DOHH2 (cell line): ENCODE measurements around the gene THBS2.

Experiments
- H3F3A ChIP-seq: fragments of 200-600 bp; sonication (generic), shearing (Covaris generic); 2 replicates; pipeline ENCODE4 v1.6.0; 2016; ENCODE audit warnings: antibody characterized with exemption, mild to moderate bottlenecking; ENCODE audit not compliant: control insufficient read depth, insufficient read depth
- H3K27ac ChIP-seq: fragments of 200-600 bp; sonication (generic); 2 replicates; pipeline ENCODE4 v1.5.1; 2014; ENCODE audit warnings: low read depth, mild to moderate bottlenecking, low read length, moderate library complexity
- H3K27me3 ChIP-seq: fragments of 200-600 bp; sonication (generic); 2 replicates; pipeline ENCODE4 v1.6.1; 2014; ENCODE audit warnings: mild to moderate bottlenecking, low read length, mixed read lengths; ENCODE audit not compliant: control insufficient read depth
- H3K36me3 ChIP-seq: fragments of 200-600 bp; sonication (generic); 2 replicates; pipeline ENCODE4 v1.6.1; 2014; ENCODE audit warnings: mild to moderate bottlenecking, low read length, moderate library complexity, mixed read lengths; ENCODE audit not compliant: control insufficient read depth
- H3K4me1 ChIP-seq: fragments of 200-600 bp; sonication (generic); 2 replicates; pipeline ENCODE4 v1.6.1; 2014; ENCODE audit warnings: mild to moderate bottlenecking, low read length, mixed read lengths; ENCODE audit not compliant: control insufficient read depth
- H3K4me2 ChIP-seq: fragments of 200-600 bp; sonication (generic); 2 replicates; pipeline ENCODE4 v1.6.0; 2014; ENCODE audit warnings: mild to moderate bottlenecking, low read length, moderate library complexity
- H3K4me3 ChIP-seq: fragments of 200-600 bp; sonication (generic); 2 replicates; pipeline ENCODE4 v1.5.1; 2014; ENCODE audit warnings: mild to moderate bottlenecking, low read length, mixed read lengths
- H3K79me2 ChIP-seq: fragments of 200-600 bp; sonication (generic); 2 replicates; pipeline ENCODE4 v1.6.1; 2014; ENCODE audit warnings: mild to moderate bottlenecking, low read length, mixed read lengths; ENCODE audit not compliant: control insufficient read depth
- H3K9me2 ChIP-seq: fragments of 200-600 bp; sonication (generic); replicated peaks from 2 replicates; pipeline ENCODE4 v1.6.1; 2014; ENCODE audit warnings: mild to moderate bottlenecking, low read length, mixed read lengths; ENCODE audit not compliant: control insufficient read depth
- H3K9me3 ChIP-seq: fragments of 200-600 bp; sonication (generic); 2 replicates; pipeline ENCODE4 v1.6.1; 2014; ENCODE audit warnings: antibody characterized with exemption, low read length, mixed read lengths; ENCODE audit not compliant: control insufficient read depth, insufficient read depth
- H4K20me1 ChIP-seq: fragments of 200-600 bp; sonication (generic); 2 replicates; pipeline ENCODE4 v1.6.0; 2014; ENCODE audit warnings: low read depth, mild to moderate bottlenecking, antibody characterized with exemption, low read length, moderate library complexity; ENCODE audit not compliant: control insufficient read depth, insufficient read depth
- EZH2phosphoT487 ChIP-seq: fragments of 200-600 bp; sonication (generic); IDR thresholded peaks from 2 replicates; pipeline ENCODE4 v1.6.1; 2017; ENCODE audit warnings: borderline replicate concordance, mild to moderate bottlenecking, antibody characterized with exemption, low read length, moderate library complexity, mixed read lengths
- TF ChIP-seq, protein P1 (sequence below): fragments of 200-600 bp; sonication (generic); IDR thresholded peaks from one replicate; pipeline ENCODE4 v1.5.1; 2014; ENCODE audit warnings: antibody characterized with exemption, mild to moderate bottlenecking, low read depth, low read length; ENCODE audit not compliant: poor library complexity, severe bottlenecking

THBS2 gene

DNA sequence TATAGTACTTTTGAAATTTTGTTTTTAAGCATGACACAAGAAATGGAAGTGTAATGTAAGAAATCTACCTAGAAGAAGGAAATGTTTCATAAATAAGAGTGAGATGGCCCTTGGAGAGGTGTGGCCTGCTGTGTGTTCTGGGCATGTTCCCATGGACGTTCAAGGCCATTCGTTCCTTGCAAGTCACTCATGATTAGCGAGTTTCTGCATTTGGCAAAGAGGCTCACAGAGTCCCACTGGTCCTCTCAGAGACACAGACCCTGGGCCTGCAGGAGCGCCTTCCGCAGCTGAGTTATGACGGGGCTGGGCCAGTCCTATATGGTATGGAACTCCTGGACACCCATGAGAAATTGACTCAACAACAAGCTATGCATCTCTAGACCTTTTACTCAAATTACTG, 7.2 kb downstream of the THBS2 start:
- Histone ChIP-seq H3K36me3 (no peaks in the 10 kb centered on the region), H3K4me1 (no peaks in the 10 kb centered on the region), H3F3A (no peaks in the 10 kb centered on the region), H4K20me1 (no peaks in the 10 kb centered on the region), H3K27me3 (no peaks in the 10 kb centered on the region), H3K4me3 (no peak overlapping the region), H3K9me2 (no peaks in the 10 kb centered on the region), H3K27ac (no peak overlapping the region), H3K9me3 (peaks cover 13% of the 10 kb centered on the region; the same call in 1 of the 2 replicates), H3K79me2 (no peaks in the 10 kb centered on the region), H3K4me2 (no peak overlapping the region)
- TF ChIP-seq EZH2phosphoT487 = no peak
- TF ChIP-seq, protein P1, sequence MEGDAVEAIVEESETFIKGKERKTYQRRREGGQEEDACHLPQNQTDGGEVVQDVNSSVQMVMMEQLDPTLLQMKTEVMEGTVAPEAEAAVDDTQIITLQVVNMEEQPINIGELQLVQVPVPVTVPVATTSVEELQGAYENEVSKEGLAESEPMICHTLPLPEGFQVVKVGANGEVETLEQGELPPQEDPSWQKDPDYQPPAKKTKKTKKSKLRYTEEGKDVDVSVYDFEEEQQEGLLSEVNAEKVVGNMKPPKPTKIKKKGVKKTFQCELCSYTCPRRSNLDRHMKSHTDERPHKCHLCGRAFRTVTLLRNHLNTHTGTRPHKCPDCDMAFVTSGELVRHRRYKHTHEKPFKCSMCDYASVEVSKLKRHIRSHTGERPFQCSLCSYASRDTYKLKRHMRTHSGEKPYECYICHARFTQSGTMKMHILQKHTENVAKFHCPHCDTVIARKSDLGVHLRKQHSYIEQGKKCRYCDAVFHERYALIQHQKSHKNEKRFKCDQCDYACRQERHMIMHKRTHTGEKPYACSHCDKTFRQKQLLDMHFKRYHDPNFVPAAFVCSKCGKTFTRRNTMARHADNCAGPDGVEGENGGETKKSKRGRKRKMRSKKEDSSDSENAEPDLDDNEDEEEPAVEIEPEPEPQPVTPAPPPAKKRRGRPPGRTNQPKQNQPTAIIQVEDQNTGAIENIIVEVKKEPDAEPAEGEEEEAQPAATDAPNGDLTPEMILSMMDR = no peak

- H3K79me2 ChIP-seq = no peaks in the 10 kb centered on the region
- H3K9me2 ChIP-seq = no peaks in the 10 kb centered on the region
- no peak overlapping the region for H3K27ac ChIP-seq
- H3K27me3 ChIP-seq = no peaks in the 10 kb centered on the region
- H3K4me2 ChIP-seq = no peak overlapping the region
- H3K9me3 ChIP-seq = peaks cover 13% of the 10 kb centered on the region; the same call in 1 of the 2 replicates
- H3K4me3 ChIP-seq = no peak overlapping the region
- no peaks in the 10 kb centered on the region for H3K4me1 ChIP-seq
- no peaks in the 10 kb centered on the region for H3K36me3 ChIP-seq
- TF ChIP-seq EZH2phosphoT487 = no peak
- TF ChIP-seq, protein P1 = no peak
- H3F3A ChIP-seq = no peaks in the 10 kb centered on the region
- H4K20me1 ChIP-seq = no peaks in the 10 kb centered on the region
These were observed 8.8 kb downstream of the THBS2 start for GRCh38 chr6:169244684-169245383.

GRCh38 chr6:169243661-169244060, 10.0 kb downstream of the THBS2 start:
- Histone ChIP-seq H3K27me3 (no peaks in the 10 kb centered on the region), H3K9me2 (no peaks in the 10 kb centered on the region), H3K36me3 (no peaks in the 10 kb centered on the region), H3K27ac (no peak overlapping the region), H3K9me3 (peaks cover 13% of the 10 kb centered on the region; the same call in 1 of the 2 replicates), H4K20me1 (no peaks in the 10 kb centered on the region), H3K4me2 (no peak overlapping the region), H3K4me1 (no peaks in the 10 kb centered on the region), H3F3A (no peaks in the 10 kb centered on the region), H3K4me3 (no peak overlapping the region), H3K79me2 (no peaks in the 10 kb centered on the region)
- TF ChIP-seq, protein P1 = no peak
- TF ChIP-seq EZH2phosphoT487 = no peak
